GM12873 (cell line): ENCODE measurements around the gene CCDC112.

ENCODE experiments used
- TF ChIP-seq, protein P1 (sequence below): IDR thresholded peaks from 2 replicates; pipeline ENCODE4 v1.5.1; 2012; ENCODE audit warnings: low read depth, mild to moderate bottlenecking, moderate library complexity, low read length, control low read depth; ENCODE audit not compliant: insufficient read depth; ENCODE audit errors: missing control alignments

The CCDC112 gene

DNA sequence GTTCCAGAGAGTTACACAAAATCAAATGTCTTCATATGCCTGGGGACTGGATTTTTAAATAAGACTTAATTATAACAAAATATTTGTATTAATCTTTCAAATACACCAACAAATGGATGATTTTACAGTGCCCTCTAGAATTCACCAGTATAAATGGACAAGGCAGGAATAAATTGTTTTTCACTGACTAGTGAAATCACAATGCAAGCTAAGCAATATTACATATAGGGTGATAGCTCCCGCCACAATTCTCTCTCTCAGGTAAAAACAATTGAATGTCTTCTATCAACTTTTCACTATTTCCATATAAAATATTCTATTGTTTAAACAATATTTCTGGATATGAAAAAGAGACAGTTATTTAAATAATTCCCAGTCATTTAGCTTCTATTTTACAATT is 8.0 kb upstream of the CCDC112 start:
- TF ChIP-seq, protein P1, sequence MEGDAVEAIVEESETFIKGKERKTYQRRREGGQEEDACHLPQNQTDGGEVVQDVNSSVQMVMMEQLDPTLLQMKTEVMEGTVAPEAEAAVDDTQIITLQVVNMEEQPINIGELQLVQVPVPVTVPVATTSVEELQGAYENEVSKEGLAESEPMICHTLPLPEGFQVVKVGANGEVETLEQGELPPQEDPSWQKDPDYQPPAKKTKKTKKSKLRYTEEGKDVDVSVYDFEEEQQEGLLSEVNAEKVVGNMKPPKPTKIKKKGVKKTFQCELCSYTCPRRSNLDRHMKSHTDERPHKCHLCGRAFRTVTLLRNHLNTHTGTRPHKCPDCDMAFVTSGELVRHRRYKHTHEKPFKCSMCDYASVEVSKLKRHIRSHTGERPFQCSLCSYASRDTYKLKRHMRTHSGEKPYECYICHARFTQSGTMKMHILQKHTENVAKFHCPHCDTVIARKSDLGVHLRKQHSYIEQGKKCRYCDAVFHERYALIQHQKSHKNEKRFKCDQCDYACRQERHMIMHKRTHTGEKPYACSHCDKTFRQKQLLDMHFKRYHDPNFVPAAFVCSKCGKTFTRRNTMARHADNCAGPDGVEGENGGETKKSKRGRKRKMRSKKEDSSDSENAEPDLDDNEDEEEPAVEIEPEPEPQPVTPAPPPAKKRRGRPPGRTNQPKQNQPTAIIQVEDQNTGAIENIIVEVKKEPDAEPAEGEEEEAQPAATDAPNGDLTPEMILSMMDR, result no peak

DNA sequence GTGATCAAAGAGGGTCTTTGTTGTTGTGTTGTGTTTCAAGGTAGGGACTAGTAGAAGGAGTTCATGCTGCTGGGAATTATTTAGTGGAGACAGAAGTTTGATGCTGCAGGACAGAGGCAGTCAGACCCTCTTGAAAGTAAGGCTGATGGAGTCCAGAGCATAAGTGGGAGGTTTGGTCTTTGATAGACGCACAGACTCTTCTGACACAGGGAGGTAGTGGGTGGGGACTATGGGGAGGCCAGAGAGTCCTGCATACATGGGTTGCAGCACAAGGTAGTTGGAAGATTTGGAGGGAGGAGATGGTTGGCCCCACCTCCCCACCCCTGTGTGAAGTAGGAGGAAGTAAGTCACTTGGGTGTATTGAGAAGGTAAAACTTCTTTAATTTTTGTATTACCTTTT is 2.4 kb upstream of the CCDC112 start:
- TF ChIP-seq, protein P1, result no peak

- TF ChIP-seq, protein P1, result no peak
Observed at GRCh38 chr5:115297031-115297430, 577 bp upstream of the CCDC112 start.

DNA sequence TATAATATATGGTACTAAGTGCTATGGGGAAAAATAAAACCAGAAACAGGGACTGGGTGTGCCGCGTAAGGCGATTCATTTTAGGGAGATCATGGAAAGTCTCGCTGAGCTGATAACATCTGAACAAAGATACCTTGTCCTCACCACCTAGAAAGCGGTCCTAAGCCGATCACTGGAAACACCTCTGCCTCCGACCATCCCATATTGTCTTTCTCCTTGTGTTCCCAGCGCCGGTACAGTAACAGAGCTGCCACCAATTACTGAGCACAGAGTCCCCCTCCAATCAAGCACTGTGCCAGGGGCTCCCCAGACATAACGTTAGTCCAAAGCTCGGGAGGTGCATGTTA is 704 bp downstream of the CCDC112 start:
- TF ChIP-seq, protein P1, result no peak

- TF ChIP-seq, protein P1, result no peak
Observed at GRCh38 chr5:115291397-115291796, 5.1 kb downstream of the CCDC112 start.

- TF ChIP-seq, protein P1, result no peak
Observed at GRCh38 chr5:115289104-115289503, 7.3 kb downstream of the CCDC112 start.

DNA sequence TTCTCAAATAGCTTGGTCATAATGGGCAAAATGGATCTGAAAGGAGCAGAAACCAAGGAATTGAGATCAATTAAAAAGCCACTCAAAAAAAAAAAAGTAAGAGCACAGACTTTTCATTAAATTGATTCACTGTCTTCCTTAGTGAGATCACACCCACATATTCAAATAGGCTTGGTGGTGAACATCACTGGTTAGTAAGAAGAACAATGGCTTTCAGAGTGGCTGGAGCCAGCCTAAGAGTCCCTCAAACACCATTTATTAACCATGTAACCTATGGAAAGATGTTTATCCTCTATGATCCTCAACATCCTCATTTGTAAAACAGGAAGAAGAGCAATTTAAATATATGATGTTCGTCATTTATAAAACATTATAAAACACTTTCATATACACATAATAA is 12.4 kb downstream of the CCDC112 start:
- TF ChIP-seq, protein P1, result no peak
